ENCODE measurements around the gene BMPER. TPM values are rescaled to one million over a fixed set of nuclear protein-coding genes. Genes with fewer than 3 reads are reported as not detected.

Gene BMPER
- total RNA-seq, 1 experiment from 2014 or later, result 6.7 TPM

GRCh38 chr7:34121366-34121765 lies 216.0 kb downstream of the BMPER start:
- Histone ChIP-seq H3K9me3 (ENCODE audit: low read depth, low read length, poor library complexity, severe bottlenecking) (peaks cover 11% of the 10 kb centered on the region), H3K27me3 (replicated peaks; ENCODE audit: insufficient read depth, low read depth, low read length, poor library complexity) (no peaks in the 10 kb centered on the region), H3K4me3 (ENCODE audit: low read depth, low read length, poor library complexity, severe bottlenecking) (no peak overlapping the region), H3K36me3 (ENCODE audit: insufficient read depth, low read length, poor library complexity, severe bottlenecking) (peaks cover 4% of the 10 kb centered on the region), H3K4me1 (ENCODE audit: insufficient read depth, low read length, poor library complexity, severe bottlenecking) (no peaks in the 10 kb centered on the region), H3K27ac (ENCODE audit: low read depth, low read length, poor library complexity, severe bottlenecking) (no peak overlapping the region)
- ChIA-PET CTCF (no interaction called here), POLR2A (ENCODE audit: low non-redundant PET) (no interaction called here)
- no peak for DNase-seq (ENCODE audit: low spot score)
- no TSS peak for BruUV-seq (replicated peaks)
- intact Hi-C loops (cut with micrococcal nuclease; ENCODE audit: unreplicated experiment), result no loop called here
- TF ChIP-seq CTCF (conservative IDR thresholded peaks at IDR 0.05; ENCODE audit: low read depth, low read length) (no peak), EZH2 (IDR thresholded peaks at IDR 0.05; ENCODE audit: borderline replicate concordance, low read depth, low read length, poor library complexity, severe bottlenecking) (no peak)

GRCh38 chr7:34123316-34123715 lies 218.0 kb downstream of the BMPER start:
- BruUV-seq (replicated peaks), result no TSS peak
- TF ChIP-seq EZH2 (IDR thresholded peaks at IDR 0.05; ENCODE audit: borderline replicate concordance, low read depth, low read length, poor library complexity, severe bottlenecking) (no peak), CTCF (conservative IDR thresholded peaks at IDR 0.05; ENCODE audit: low read depth, low read length) (no peak)
- CTCF ChIA-PET, result no interaction called here
- Histone ChIP-seq H3K4me1 (ENCODE audit: insufficient read depth, low read length, poor library complexity, severe bottlenecking) (peaks cover 7% of the 10 kb centered on the region), H3K9me3 (ENCODE audit: low read depth, low read length, poor library complexity, severe bottlenecking) (peaks cover 11% of the 10 kb centered on the region), H3K4me3 (ENCODE audit: low read depth, low read length, poor library complexity, severe bottlenecking) (no peak overlapping the region), H3K27me3 (replicated peaks; ENCODE audit: insufficient read depth, low read depth, low read length, poor library complexity) (no peaks in the 10 kb centered on the region), H3K36me3 (ENCODE audit: insufficient read depth, low read length, poor library complexity, severe bottlenecking) (peaks cover 4% of the 10 kb centered on the region), H3K27ac (ENCODE audit: low read depth, low read length, poor library complexity, severe bottlenecking) (no peak overlapping the region)
- intact Hi-C loops (cut with micrococcal nuclease; ENCODE audit: unreplicated experiment), result no loop called here
- POLR2A ChIA-PET (ENCODE audit: low non-redundant PET), result no interaction called here
- DNase-seq (ENCODE audit: low spot score), result no peak

GRCh38 chr7:34124765-34125164 lies 219.4 kb downstream of the BMPER start:
- POLR2A ChIA-PET (ENCODE audit: low non-redundant PET), result no interaction called here

More at GRCh38 chr7:34124765-34125164, 219.4 kb downstream of the BMPER start:
- Histone ChIP-seq H3K27me3 (replicated peaks; ENCODE audit: insufficient read depth, low read depth, low read length, poor library complexity) (no peaks in the 10 kb centered on the region), H3K27ac (ENCODE audit: low read depth, low read length, poor library complexity, severe bottlenecking) (no peak overlapping the region), H3K4me1 (ENCODE audit: insufficient read depth, low read length, poor library complexity, severe bottlenecking) (peaks cover 18% of the 10 kb centered on the region), H3K9me3 (ENCODE audit: low read depth, low read length, poor library complexity, severe bottlenecking) (peaks cover 11% of the 10 kb centered on the region), H3K4me3 (ENCODE audit: low read depth, low read length, poor library complexity, severe bottlenecking) (no peak overlapping the region), H3K36me3 (ENCODE audit: insufficient read depth, low read length, poor library complexity, severe bottlenecking) (peaks cover 4% of the 10 kb centered on the region)
- TF ChIP-seq EZH2 (IDR thresholded peaks at IDR 0.05; ENCODE audit: borderline replicate concordance, low read depth, low read length, poor library complexity, severe bottlenecking) (no peak), CTCF (conservative IDR thresholded peaks at IDR 0.05; ENCODE audit: low read depth, low read length) (no peak)
- CTCF ChIA-PET, result no interaction called here
- DNase-seq (ENCODE audit: low spot score), result no peak
- BruUV-seq (replicated peaks), result no TSS peak
- intact Hi-C loops (cut with micrococcal nuclease; ENCODE audit: unreplicated experiment), result loop anchor here (5.0 kb wide), 1 partner anchor 67 kb away; no protein-coding TSS in a partner anchor
